Suprapubic skin (tissue), 4 donors: Measurements from ENCODE around the gene POLRMT. TPM values are rescaled to one million over a fixed set of nuclear protein-coding genes. Genes with fewer than 3 reads are reported as not detected.
"Not testable (repeated sequence)": the region's sequence is repeated elsewhere in the genome, so short reads cannot be mapped to it uniquely, and the experiment has no call there.

Experiments
- DNase-seq, 2 donors: peaks; one replicate each; pipeline ENCODE4 v3.0.0-alpha.2; 2019; ENCODE audit warnings: low spot score in 2 of 2
- H3K27ac ChIP-seq: fragments of 200-600 bp; sonication (generic); one replicate; pipeline ENCODE4 v1.5.1; 2019
- H3K27me3 ChIP-seq: fragments of 200-600 bp; sonication (generic); one replicate; pipeline ENCODE4 v1.5.1; 2019
- H3K36me3 ChIP-seq: fragments of 200-600 bp; sonication (generic); one replicate; pipeline ENCODE4 v1.5.1; 2019
- H3K4me1 ChIP-seq: fragments of 200-600 bp; sonication (generic); one replicate; pipeline ENCODE4 v1.5.1; 2019
- H3K4me3 ChIP-seq: fragments of 200-600 bp; sonication (generic); one replicate; pipeline ENCODE4 v1.5.1; 2019; ENCODE audit warnings: mild to moderate bottlenecking
- H3K9me3 ChIP-seq: fragments of 200-600 bp; sonication (generic); one replicate; pipeline ENCODE4 v1.5.1; 2019
- EP300 ChIP-seq: sonication (generic); formaldehyde crosslinking; IDR thresholded peaks from one replicate; pipeline ENCODE4 v1.6.1; 2017; ENCODE audit warnings: antibody characterized with exemption
- POLR2A ChIP-seq, 2 donors: fragments of 450-650 bp; IDR thresholded peaks; one replicate each; pipeline ENCODE4 v1.6.1; 2017; ENCODE audit warnings: antibody characterized with exemption in 2 of 2, mild to moderate bottlenecking in 2 of 2, moderate library complexity in 2 of 2
- POLR2AphosphoS5 ChIP-seq, 3 donors: sonication (generic); formaldehyde crosslinking; IDR thresholded peaks; one replicate each; pipeline ENCODE4 v1.6.1; 2017; ENCODE audit warnings: antibody characterized with exemption in 3 of 3
- WGBS: methylation state at CpG from one replicate; pipeline ENCODE4 v1.1.5; 2018; 5-methylcytosine and 5-hydroxymethylcytosine counted together
- total RNA-seq, 4 donors: library from RNA; depleted of rRNA; stranded (reverse); fragments of >200 nt; gene quantifications; one replicate each; pipeline ENCODE4 v1.1.0, GENCODE V29; 2016
- TF ChIP-seq, protein P1 (sequence below), 2 donors: fragments of 200-600 bp in 1 of 2; fragments of 450-650 bp in 1 of 2; sonication (generic) in 1 of 2; IDR thresholded peaks; one replicate each; pipeline ENCODE4 v1.5.1; 2016 to 2019; ENCODE audit warnings: antibody characterized with exemption in 2 of 2, mild to moderate bottlenecking in 1 of 2, moderate library complexity in 1 of 2

The POLRMT gene
- total RNA-seq, 4 donors from 2014 or later: 26.0 to 60.4 (median 46.3) TPM

DNA sequence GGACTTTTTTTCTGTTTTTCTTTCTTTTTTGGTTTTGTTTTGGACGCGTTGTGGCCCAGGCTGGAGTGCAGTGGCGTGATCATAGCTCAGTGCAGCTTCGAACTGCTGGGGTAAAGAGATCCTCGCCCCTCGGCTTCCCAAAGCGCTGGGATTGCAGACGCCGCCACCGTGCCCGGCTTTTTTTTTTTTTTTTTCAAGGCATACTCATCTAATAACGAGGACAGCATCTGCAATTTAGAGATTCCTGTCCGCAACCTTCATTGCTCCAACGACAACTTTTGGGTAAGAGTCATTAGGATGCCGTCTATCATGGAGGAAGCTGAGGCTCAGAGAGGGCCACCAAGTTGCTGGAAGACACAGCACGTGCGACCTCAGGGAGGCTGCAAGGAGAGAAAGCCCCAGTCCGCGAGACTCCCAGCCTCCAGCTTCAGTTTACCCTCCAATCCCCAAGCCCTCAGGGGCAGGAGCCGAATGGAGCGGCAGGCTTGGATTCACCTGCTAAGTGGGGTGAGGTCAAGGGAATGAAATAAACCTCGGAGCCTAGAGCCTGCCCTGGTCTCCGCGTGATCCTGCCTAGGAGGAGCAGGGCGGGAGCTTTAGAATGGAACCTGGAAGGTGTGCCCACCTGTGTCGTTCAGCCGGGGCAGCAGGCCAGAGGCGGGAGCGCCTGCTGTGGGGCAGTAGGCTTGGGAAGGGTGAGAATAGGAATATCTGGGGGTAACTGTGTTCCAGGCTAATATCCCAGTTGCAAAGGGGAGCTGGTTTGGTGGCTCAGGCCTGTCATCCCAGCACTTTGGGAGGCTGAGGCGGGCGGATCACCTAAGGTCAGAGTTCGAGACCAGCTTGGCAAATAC, 676 bp upstream of the POLRMT start:
- peaks cover 18% of the 10 kb centered on the region for H3K36me3 ChIP-seq
- no peaks in the 10 kb centered on the region for H3K9me3 ChIP-seq
- no peak overlapping the region for H3K27ac ChIP-seq
- TF ChIP-seq EP300: no peak
- 21% methylated on average over 25 of the region's 32 CpGs for WGBS
- H3K4me3 ChIP-seq: peak overlapping the region; percentile 82
- no peaks in the 10 kb centered on the region for H3K27me3 ChIP-seq
- no peak for DNase-seq
- H3K4me1 ChIP-seq: peaks cover 26% of the 10 kb centered on the region

DNA sequence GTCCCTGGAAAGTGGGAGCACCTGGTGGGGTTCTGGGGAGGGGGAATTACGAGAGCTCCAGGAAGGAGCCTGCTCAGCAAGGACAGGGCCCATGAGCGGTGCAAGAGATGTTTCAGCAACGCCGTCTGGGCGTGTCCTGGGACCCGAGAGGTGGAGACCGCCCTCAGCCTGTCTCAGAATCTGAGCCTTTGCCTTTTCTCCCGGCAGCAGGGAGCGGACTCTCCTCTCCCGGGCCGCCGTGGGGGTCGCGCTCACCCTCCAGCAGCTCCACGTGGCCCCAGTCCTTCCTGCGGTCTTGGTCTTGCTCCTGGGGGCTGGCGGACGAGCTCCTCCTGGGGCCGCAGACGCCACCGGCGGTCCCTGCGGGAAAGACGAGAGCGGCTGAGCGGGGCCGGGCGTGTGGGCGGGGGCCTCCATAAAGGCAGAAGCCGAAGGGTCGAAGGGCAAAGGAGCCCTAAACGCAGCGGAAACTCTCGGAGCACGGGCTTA, 714 bp downstream of the POLRMT start:
- peak overlapping the region; percentile 82 for H3K4me3 ChIP-seq
- DNase-seq: no peak
- H3K36me3 ChIP-seq: peaks cover 24% of the 10 kb centered on the region
- TF ChIP-seq POLR2AphosphoS5 (IDR thresholded peaks at IDR 0.05) (no peak), EP300 (no peak), POLR2A (IDR thresholded peaks at IDR 0.05) (no peak)
- TF ChIP-seq, protein P1, sequence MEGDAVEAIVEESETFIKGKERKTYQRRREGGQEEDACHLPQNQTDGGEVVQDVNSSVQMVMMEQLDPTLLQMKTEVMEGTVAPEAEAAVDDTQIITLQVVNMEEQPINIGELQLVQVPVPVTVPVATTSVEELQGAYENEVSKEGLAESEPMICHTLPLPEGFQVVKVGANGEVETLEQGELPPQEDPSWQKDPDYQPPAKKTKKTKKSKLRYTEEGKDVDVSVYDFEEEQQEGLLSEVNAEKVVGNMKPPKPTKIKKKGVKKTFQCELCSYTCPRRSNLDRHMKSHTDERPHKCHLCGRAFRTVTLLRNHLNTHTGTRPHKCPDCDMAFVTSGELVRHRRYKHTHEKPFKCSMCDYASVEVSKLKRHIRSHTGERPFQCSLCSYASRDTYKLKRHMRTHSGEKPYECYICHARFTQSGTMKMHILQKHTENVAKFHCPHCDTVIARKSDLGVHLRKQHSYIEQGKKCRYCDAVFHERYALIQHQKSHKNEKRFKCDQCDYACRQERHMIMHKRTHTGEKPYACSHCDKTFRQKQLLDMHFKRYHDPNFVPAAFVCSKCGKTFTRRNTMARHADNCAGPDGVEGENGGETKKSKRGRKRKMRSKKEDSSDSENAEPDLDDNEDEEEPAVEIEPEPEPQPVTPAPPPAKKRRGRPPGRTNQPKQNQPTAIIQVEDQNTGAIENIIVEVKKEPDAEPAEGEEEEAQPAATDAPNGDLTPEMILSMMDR (IDR thresholded peaks at IDR 0.05): no peak
- WGBS: 1% methylated on average over 20 of the region's 35 CpGs
- no peaks in the 10 kb centered on the region for H3K27me3 ChIP-seq
- H3K9me3 ChIP-seq: no peaks in the 10 kb centered on the region
- H3K27ac ChIP-seq: peak overlapping the region; percentile 75
- H3K4me1 ChIP-seq: peaks cover 23% of the 10 kb centered on the region

DNA sequence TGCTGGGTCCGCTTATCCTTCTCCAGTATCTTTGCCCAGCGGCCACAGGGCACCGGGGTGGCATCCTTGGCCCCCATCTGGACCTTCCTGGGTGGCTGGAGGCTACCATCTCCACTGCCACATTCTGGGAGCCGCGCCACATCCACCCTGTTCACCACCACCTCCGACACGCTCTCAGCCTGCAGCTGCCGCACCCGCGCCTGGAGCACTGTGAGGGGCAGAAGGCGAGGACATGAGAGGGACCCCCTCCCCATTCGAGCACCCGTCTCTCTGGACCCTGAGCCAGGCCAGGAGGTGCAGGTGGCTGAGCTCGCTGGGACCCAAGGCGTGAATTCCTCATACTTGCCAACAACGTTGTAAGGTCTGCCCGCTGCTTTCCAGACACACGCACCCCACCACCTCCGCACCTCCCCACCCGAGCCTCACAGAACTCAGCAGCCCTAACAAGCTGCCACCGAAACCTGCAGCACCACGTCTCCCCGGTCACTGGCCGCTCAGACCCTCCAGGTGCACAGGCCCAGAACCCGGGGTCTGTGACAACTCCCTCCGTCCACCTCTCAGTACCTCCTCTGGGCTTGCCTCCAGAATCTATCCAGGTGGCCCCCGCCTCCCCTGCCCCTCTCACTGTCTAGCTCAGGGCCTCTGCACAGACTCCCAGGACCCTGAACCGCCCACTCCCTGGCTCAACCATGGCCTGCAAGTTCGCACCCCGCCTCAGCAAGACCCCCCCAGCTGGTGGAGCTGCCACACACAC, 3.2 kb downstream of the POLRMT start:
- Histone ChIP-seq H3K9me3 (no peaks in the 10 kb centered on the region), H3K27me3 (no peaks in the 10 kb centered on the region), H3K4me1 (peaks cover 23% of the 10 kb centered on the region), H3K36me3 (peaks cover 28% of the 10 kb centered on the region), H3K4me3 (no peak overlapping the region), H3K27ac (no peak overlapping the region)
- WGBS: 88% methylated on average over 27 of the region's 30 CpGs
- DNase-seq: no peak
- TF ChIP-seq, protein P1 (IDR thresholded peaks at IDR 0.05): no peak
- TF ChIP-seq POLR2A (IDR thresholded peaks at IDR 0.05): no peak
- TF ChIP-seq POLR2AphosphoS5 (IDR thresholded peaks at IDR 0.05): no peak
- TF ChIP-seq EP300: no peak

DNA sequence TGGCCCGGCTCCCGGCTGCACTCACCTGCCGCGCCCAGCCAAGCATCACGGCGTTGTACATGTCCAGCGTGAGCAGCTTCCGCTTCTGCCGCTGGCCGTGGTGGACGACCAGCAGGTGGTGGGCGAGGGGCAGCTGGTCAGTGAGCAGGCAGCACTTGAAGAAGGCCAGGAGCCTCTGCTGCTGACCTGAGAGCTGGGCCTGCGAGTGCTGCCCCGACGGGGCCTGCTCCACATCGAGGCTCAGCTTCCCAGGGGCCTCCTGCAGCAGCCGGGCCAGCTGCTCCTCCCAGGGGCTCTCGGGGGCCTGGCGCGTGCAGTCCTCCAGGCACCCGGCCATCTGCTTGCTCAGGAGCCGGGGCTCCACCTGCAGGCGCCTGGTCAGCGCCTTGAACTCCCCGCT, 3.8 kb downstream of the POLRMT start:
- not testable (repeated sequence) for H3K27ac ChIP-seq, DNase-seq, H3K9me3 ChIP-seq, H3K4me3 ChIP-seq, H3K27me3 ChIP-seq
- H3K36me3 ChIP-seq: peaks cover 34% of the 10 kb centered on the region
- WGBS: 83% methylated on average over 20 of the region's 25 CpGs
- peaks cover 23% of the 10 kb centered on the region for H3K4me1 ChIP-seq

DNA sequence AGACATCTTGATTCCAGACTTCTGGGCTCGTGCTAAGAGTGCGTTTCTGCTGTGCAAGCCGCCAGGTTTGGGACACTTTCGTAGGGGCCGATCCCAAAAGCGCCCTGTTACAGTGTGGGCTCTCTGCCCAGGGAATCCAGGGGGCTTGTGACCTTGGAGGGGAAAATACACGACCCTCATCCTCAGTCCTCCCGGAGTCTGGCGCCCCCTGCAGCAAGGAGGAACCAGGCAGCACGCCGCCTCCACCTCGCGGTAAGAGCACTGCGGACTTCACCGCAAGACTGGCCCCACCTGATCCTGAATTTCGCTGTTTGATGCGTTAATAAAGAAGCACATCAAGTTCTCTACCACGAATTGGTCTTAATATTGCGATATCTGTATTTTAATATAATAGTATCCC, 5.2 kb downstream of the POLRMT start:
- Histone ChIP-seq H3K9me3 (no peaks in the 10 kb centered on the region), H3K27me3 (no peaks in the 10 kb centered on the region), H3K36me3 (peaks cover 43% of the 10 kb centered on the region), H3K4me3 (no peak overlapping the region), H3K4me1 (peaks cover 15% of the 10 kb centered on the region), H3K27ac (no peak overlapping the region)
- 87% methylated on average over 13 of the region's 19 CpGs for WGBS
- TF ChIP-seq EP300 (no peak), POLR2A (IDR thresholded peaks at IDR 0.05) (no peak), POLR2AphosphoS5 (IDR thresholded peaks at IDR 0.05) (no peak)
- TF ChIP-seq, protein P1 (IDR thresholded peaks at IDR 0.05): peak in 1 of 2 donors; percentile 13
- no peak for DNase-seq

DNA sequence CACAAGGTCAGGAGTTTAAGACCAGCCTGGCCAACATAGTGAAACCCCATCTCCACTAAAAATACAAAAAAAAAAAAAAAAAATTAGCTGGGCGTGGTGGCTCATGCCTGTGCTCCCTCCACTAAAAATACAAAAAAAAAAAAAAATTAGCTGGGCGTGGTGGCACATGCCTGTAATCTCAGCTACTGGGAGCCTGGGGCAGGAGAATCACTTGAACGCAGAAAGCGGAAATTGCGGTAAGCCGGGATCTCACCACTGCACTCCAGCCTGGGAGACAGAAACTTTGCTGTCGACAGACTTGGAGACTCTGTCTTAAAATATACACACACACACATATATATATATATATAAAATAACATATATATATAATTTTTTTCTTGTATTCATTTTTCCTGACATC, 6.8 kb downstream of the POLRMT start:
- H3K27ac ChIP-seq, H3K4me1 ChIP-seq, H3K4me3 ChIP-seq, DNase-seq, H3K27me3 ChIP-seq, H3K9me3 ChIP-seq: not testable (repeated sequence)
- peaks cover 59% of the 10 kb centered on the region for H3K36me3 ChIP-seq
- WGBS: 70% methylated on average over 7 of the region's 7 CpGs
